GM13977 (cell line): ENCODE measurements around the gene EXOC4.

ENCODE experiments used
- DNase-seq: peaks from one replicate; pipeline ENCODE4 v3.0.0; 2012; ENCODE audit warnings: low spot score
- in situ Hi-C: fragments of 300-500 bp; cut with MboI; formaldehyde crosslinking; loops from one replicate; pipeline ENCODE4 v1.12.0; 2022; ENCODE audit warnings: low sequenced_read_pairs, low pct_unique_long_range_greater_than_20kb, mixed read lengths, inconsistent platforms; ENCODE audit not compliant: unreplicated experiment
- TF ChIP-seq, protein P1 (sequence below): IDR thresholded peaks from 2 replicates; pipeline ENCODE4 v1.5.1; 2012; ENCODE audit warnings: mild to moderate bottlenecking, control low read depth; ENCODE audit not compliant: insufficient read depth; ENCODE audit errors: extremely low read depth, missing control alignments

The EXOC4 gene

DNA sequence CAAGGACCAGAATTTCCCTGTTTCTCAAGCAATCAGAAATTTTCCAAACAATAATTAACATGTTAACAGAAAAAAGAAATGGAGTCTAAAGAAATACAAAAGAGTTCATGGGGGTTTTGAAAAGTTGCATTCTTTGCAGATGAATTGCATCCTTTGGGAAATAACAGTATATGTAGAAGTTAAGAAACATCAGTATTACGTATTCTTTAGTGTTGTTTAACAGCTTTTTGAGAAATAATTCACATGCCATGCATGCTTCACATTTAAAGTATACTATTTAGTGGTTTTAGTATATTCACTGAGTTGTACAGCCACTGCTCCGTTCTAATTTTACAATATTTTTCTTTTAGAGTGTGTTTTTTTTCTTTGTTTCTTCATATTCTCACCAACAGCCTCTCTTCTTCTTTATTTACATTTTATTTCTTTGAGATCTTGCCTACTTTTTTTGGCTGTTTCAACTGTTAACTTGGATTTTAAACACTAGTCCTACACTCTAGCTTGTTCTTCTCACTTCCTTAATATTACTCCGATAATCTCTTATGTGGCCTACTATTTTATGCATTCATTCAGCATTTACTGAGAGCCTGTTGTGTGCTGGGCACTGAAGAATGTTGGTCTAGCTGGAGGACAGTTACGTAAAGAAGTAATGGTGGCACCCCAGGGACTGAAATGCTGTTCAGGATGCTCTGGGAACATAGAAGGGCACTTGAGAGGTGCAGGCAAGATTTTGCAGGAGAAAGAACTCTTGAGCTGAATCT lies 330.1 kb downstream of the EXOC4 start:
- TF ChIP-seq, protein P1, sequence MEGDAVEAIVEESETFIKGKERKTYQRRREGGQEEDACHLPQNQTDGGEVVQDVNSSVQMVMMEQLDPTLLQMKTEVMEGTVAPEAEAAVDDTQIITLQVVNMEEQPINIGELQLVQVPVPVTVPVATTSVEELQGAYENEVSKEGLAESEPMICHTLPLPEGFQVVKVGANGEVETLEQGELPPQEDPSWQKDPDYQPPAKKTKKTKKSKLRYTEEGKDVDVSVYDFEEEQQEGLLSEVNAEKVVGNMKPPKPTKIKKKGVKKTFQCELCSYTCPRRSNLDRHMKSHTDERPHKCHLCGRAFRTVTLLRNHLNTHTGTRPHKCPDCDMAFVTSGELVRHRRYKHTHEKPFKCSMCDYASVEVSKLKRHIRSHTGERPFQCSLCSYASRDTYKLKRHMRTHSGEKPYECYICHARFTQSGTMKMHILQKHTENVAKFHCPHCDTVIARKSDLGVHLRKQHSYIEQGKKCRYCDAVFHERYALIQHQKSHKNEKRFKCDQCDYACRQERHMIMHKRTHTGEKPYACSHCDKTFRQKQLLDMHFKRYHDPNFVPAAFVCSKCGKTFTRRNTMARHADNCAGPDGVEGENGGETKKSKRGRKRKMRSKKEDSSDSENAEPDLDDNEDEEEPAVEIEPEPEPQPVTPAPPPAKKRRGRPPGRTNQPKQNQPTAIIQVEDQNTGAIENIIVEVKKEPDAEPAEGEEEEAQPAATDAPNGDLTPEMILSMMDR = no peak
- DNase-seq = no peak
- in situ Hi-C loops = no loop called here

DNA sequence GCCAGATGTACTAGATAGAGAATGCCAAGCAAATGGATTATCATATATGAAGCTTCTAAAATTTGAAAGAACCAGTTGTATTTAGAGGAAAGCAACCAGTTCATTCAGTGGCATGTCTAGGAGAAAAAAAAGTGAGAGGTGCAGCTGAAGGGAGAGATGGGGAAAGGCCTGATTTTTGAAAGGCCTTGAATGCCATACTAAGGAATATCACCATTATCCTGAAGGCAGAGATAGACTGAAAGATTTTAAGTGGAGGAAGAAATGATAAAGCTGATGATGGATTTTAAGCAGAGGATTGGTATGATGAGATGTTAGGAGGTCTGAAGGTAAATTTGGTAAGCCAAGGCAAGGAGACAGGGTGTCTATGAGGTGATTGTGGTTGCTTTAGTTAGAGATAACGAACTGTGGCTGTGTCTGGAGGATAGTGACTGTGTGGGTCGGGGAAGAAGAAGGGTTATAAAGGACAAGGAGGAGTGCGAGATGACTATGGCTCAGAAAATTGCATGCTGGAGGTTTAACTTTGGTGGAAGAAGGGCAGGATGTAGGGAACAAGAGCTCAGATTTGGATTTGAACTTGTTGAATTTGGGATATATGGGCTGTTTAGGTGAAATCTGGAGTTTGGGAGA lies 330.8 kb downstream of the EXOC4 start:
- TF ChIP-seq, protein P1 = no peak
- in situ Hi-C loops = no loop called here
- no peak for DNase-seq

DNA sequence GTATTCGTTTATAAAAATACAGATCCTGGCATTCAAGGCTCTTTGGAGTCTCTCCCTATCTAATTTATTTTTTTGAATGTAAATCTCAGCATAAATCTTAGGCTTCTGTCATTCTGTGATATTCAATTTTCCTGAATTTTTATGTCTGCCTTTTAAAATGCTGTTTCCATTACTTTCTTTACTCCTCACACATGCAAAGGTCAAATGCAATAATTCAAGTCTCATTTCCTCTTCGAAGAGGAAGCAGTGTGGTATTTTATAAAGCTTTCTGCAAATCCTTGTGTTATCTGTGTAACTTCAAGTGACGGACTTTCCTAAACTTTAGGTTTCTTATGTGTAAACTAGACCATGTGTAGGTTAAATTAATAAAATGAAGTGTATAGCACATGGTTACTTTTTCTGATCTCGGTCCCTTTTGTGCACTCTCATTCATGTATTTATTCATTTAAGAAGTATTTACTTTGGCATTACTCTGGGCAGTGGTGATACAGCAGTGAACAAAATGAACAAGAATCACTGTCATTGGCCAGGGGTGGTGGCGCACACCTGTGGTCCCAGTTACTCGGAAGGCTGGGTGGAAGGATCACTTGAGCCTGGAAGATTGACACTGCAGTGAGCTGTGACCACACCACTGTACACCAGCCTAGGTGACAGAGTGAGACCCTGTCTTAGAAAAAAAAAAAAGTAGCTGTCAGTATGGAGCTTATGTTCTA lies 332.2 kb downstream of the EXOC4 start:
- TF ChIP-seq, protein P1 = no peak
- in situ Hi-C loops = no loop called here
- no peak for DNase-seq

DNA sequence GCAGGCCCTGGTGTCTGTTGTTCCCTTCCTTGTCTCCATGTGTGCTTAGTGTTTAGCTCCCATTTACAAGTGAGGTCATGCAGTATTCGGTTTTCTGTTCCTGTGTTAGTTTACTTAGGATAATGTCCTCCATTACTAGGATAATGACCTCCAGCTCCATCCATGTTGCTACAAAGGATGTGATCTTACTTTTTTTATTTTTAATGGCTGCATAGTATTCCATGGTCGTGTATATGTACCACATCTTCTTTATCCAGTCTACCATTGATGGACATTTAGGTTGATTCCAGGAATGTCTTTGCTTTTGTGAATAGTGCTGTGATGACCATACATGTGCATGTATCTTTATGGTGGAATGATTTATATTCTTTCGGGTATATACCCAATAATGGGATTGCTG lies 333.4 kb downstream of the EXOC4 start:
- DNase-seq = no peak
- in situ Hi-C loops = no loop called here
- TF ChIP-seq, protein P1 = no peak

DNA sequence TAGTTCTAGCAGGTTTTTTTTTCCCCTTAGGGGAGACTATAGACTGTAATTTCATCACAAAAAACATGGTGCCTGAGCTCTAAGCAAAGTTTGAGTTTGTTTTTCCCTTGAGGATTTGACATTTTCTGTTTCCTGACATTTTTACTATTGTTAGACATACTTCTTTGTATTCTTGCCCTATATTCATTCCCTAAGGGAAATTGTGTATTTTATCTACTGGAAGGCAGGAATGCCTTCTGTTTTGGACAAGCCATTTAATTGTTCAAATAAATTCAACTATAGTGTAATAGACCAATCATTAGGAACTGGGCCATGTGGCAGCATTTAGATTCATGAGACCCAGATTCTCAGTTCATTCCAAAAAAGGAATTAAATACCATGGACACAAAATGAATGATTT lies 335.0 kb downstream of the EXOC4 start:
- in situ Hi-C loops = no loop called here
- DNase-seq = no peak
- TF ChIP-seq, protein P1 = no peak

DNA sequence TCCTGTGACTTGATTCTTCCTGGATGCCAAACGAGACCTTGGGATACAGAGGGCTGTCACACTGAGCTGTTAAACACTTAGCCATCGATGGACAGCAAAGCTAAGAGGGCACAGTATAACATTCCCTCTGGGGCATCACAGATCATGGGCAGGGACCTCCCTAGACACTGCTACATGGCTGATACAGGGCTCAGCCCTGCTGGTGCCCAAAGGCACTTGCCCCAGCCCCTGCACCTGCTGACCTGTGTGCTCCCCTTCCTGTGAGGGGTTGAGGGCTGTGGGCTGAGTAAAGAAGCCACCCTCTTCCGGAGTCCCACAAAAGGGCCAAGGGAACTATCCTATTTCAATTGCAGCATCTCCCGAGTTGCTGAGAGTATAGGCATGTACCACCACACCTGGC lies 337.9 kb downstream of the EXOC4 start:
- DNase-seq = no peak
- TF ChIP-seq, protein P1 = no peak
- in situ Hi-C loops = no loop called here
